GM18517 (cell line): ENCODE data around the gene PATJ.
A peak's percentile ranks its signal among the peaks of the same experiment; 100 is the strongest.
"Not testable (repeated sequence)": the region's sequence is repeated elsewhere in the genome, so short reads cannot be mapped to it uniquely, and the experiment has no call there.

Source experiments
- ATAC-seq: cut with Tn5 transposase; IDR thresholded peaks from one replicate; pipeline ENCODE4 v1.9.1; 2021; ENCODE audit warnings: mild to moderate bottlenecking, moderate library complexity; ENCODE audit not compliant: unreplicated experiment

The PATJ gene

GRCh38 chr1:61816191-61816590, 73.9 kb downstream of the PATJ start:
- no peak for ATAC-seq

GRCh38 chr1:61818992-61819391, 76.7 kb downstream of the PATJ start:
- no peak for ATAC-seq

- ATAC-seq: no peak
Measured at GRCh38 chr1:61819421-61819820, 77.1 kb downstream of the PATJ start.

- no peak for ATAC-seq
Measured at GRCh38 chr1:61825393-61825792, 83.1 kb downstream of the PATJ start.

GRCh38 chr1:61828805-61829204, 86.5 kb downstream of the PATJ start:
- no peak for ATAC-seq

GRCh38 chr1:61836649-61837048, 94.4 kb downstream of the PATJ start:
- ATAC-seq: no peak

GRCh38 chr1:61837607-61838006, 95.3 kb downstream of the PATJ start:
- not testable (repeated sequence) for ATAC-seq

GRCh38 chr1:61839679-61840078, 97.4 kb downstream of the PATJ start:
- no peak for ATAC-seq

GRCh38 chr1:61842036-61842435, 99.8 kb downstream of the PATJ start:
- no peak for ATAC-seq

GRCh38 chr1:61842863-61843514, 100.7 kb downstream of the PATJ start:
- no peak for ATAC-seq

GRCh38 chr1:61844006-61844405, 101.7 kb downstream of the PATJ start:
- no peak for ATAC-seq

- not testable (repeated sequence) for ATAC-seq
Measured at GRCh38 chr1:61844664-61845063, 102.4 kb downstream of the PATJ start.

GRCh38 chr1:61851235-61851634, 109.0 kb downstream of the PATJ start:
- ATAC-seq: no peak

GRCh38 chr1:61851849-61852669, 109.8 kb downstream of the PATJ start:
- peak; percentile 63 for ATAC-seq

- no peak for ATAC-seq
Measured at GRCh38 chr1:61852670-61853015, 110.4 kb downstream of the PATJ start.

GRCh38 chr1:61853583-61853982, 111.3 kb downstream of the PATJ start:
- ATAC-seq: no peak

GRCh38 chr1:61864489-61864888, 122.2 kb downstream of the PATJ start:
- no peak for ATAC-seq

GRCh38 chr1:61865646-61866220, 123.5 kb downstream of the PATJ start:
- no peak for ATAC-seq

- ATAC-seq: no peak
Measured at GRCh38 chr1:61869691-61870109, 127.4 kb downstream of the PATJ start.

- ATAC-seq: no peak
Measured at GRCh38 chr1:61872206-61872605, 129.9 kb downstream of the PATJ start.

GRCh38 chr1:61873581-61873980, 131.3 kb downstream of the PATJ start:
- ATAC-seq: no peak

GRCh38 chr1:61873994-61874393, 131.7 kb downstream of the PATJ start:
- ATAC-seq: no peak
